NCI-H524 treated with DMSO at 0.1 percent for 48 hours (cell line): Measurements from ENCODE around the gene PSMD11.

Experiments used
- DNase-seq: peaks from one replicate; lab custom pipeline; 2025; lab: John Stamatoyannopoulos, UW

PSMD11 gene

DNA sequence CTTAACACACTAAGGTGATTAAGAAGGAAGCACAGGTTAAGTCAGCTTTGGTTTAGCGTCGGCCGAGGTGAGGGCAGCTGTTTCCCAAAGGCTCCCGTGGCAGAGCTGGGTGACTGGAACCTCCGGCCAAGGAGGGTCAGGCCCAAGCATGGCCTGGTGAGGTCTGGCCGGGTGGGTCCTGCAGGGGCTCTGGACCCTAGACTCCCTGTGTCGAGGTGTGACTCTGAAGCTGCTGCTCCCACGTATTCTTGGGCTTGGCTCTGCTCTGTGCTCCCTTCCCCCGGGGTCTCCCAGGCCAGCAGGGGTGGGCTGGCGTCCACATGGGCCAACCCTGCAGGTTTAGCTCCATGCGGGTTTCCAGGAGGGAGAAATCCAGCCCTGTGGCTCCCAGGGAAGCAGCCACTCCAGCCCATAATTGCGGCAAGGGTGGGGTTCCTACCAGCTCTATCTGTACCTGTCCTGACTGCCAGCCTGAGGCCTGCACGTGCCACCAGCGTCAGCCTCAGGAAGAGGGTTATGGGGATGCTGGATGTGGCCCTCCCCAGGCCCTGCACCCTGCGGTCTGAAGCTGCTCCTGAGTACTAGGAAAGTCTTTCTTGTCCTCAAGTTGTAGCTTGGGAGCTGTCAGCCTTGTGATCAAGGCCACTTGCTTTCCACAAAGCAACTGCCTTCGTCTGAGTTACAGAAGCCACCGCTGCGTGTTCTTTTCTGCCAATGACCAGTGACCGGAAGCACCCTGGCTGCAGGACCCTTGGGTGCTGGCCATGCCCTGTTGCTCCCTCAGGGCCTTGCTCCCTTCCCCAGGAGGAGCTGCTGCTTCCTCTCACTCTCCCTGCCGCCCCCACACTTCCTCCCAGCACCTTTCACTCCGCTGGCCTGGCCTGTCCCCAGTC, 47.3 kb downstream of the PSMD11 start:
- no peak for DNase-seq

DNA sequence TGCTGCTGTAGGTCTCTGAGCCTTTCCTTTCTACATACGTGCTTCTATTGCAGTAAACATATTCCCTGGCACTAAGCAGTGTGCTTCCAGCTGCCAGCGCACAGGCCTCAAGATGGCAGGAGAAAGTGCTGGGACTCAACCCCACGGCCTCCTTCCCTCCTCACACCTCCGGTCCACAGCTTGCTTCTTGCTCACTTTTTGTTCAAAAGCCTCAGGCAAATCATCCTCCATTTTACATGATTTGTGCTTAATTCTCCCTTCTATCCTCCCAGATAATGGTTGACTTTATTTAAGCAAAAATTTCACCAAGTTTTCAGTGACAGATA, 47.9 kb downstream of the PSMD11 start:
- no peak for DNase-seq

DNA sequence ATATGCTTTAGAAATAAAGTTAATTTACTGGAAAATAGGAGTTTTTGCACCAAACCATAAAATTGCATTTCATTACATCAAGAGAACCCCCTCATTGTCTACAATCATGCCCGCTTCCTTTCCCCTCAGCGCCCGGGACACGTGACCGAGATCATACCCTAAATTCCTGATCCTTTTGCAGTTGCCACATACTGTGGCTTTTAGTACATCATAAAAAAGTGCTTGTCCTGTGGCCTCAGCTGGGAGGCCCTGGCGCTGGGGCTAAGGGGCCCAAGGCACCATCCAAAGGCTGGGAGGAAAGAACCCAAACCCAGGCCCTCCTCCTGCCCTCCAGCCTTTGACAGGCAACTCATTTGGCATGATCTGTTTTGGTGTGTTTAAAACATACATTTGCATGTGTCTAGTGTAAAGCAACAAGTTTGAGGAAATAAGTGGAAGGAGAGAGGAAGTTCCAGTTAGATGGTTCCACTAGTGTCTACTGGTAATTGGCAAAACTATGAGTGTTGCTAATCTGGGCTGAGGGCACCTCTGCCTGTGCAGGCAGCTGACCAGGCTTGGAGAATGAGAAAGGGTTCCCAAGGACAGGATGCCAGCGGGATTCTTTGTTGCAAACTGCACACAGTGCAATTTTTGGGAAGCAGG, 48.5 kb downstream of the PSMD11 start:
- no peak for DNase-seq

DNA sequence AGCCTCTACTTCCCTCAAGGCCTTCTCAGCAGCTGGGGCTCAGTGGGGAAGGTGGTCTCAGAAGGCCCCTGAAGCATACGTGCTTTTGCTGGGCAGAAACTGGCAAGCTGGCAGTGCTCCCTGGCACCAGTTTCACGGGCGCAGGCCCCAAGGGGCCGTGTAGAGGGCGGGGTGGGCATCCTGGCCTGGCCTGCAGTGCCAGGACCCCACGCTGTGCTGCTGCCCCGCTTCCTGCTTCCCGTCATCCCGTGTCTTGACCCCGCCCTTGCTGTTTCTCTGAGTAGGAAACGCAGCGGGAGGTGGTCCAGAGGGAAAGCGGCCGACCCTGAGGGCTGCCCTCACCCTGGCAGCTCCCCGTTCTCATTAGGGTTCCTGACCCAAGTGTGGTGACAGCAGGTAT, 49.3 kb downstream of the PSMD11 start:
- no peak for DNase-seq

DNA sequence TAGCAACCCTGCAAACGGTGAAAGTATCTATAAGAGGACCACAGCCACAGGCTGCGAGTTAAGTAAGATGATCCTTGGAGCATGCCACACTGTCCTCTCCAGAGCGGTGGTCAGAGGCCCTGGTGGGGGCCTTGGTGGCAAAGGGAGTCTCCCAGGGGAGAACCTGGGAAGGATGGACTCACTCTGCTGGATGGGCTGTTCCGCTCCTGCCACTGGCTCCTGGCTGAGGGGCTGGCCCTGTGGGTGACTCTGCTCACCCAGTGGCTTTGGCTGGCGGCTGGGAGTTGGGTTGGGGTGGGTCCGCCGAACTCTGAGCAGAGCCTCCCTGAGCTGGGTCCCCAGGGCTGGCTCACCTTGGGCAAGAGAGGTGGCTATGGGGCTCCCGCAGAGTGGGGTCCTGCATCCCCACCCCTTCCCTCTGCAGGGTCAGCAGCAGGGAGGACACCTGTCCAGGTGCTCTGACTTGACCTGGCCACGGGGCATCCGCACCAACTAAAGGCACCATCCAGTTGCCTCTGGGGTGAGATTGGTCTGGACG, 49.7 kb downstream of the PSMD11 start:
- DNase-seq: no peak

DNA sequence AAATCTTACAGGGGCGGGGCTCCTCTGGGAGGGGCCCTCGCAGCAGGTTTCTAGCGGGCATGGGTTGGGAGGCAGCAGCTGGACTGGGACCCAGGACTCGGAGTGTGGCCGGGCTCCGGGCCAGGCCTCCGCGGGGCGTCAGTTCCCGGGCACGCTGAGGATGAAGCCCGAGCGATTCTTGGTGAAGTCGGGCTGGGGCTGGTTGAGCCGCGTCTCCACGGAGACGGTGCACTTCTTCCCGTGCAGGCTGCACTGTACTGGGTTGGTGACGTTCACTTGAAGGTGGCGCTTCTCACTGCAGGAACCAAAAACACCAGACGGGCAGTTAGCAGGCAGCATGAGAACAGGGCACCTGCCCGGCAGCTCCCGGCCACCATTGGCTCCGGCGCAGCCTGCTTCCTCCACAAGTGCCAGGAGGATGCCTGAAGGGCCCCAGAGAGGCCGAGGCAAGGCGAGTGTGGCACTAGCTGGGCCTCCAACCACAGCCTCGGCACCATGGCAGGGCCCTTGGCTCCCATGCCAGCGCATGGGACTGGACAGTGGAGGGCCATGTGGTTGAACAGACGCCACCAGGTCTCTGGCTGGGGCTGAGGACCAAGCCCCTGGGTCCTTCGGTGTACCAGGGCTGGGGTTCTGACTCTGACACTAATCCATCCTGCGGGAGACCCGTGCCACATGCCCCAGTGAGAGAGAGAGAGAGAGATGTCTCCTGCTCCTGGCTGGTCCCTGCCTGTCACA, 50.5 kb downstream of the PSMD11 start:
- peak; percentile 27 for DNase-seq

DNA sequence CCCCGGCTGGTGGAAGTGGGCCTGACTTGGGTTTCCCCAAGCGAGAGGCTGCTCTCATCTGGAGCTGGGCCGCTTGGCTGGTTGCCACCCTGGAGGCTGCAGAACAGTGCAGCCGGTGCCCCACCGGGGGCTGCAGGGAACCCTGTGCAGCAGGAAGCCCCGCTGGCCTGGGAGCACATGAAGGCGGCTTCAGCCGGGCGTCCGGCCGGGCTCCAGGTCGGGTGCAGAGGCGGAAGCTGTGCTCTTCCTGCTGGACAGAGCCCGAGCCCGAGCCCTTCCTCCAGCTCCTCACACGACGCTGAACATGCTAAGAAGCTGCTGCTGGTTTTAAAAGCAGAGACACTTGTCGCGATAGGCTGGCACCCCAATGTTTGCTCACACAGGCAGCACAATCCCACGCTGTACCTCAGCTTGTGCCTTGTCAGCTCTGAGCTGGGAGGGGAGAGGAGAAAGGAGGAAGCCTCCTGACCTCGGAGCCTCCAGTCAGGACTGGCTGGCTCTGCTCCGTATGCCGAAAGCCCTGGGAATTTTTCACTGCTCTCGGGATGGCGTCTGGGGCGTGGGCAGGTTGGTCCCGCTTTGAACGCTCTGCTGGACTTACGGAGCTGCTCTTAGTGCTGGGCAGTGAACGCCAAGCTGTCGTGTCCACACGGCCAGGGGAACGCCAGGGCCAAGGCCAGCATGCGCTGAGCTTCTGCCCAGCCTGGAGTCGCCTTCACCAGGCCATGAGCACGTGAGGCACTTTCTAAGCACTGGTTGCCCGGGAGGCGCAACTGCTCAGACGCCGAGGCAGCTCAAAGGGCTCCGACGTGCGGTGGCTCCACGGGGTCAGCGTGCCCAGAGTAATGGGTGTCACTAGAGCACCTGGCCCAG, 51.3 kb downstream of the PSMD11 start:
- no peak for DNase-seq

DNA sequence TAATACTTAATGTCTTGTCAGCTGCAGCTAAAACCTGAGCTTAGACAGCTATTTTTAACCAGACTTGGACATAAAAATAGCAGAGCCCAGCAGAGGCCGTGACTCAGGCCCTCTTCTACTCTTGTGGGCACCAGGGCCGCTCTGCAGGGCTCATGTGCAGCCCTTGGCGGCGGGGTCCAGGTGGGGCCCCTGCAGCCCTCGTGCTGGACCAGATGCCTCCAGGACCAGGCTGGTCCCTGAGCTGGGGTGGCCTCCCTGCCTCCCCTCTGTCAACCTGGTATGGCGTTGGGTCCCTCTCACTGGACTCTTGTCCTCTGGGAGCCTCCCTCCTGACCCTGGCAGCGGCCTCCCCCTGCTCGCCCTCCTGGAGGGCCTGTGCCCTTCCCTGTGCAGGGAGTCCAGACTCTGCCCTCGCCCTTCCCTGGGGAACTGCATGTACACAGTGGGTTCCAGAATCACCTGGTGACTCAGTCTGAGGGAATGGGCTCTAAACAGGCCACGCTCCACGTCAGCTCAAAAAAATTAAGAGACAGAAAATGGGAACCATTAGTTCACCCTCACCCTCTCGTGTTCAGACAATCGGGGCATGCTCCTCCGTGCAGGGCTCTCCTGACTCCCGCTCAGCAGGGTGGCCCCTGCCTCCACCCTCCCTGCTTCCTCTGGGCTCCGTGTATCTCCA, 52.2 kb downstream of the PSMD11 start:
- DNase-seq: no peak

DNA sequence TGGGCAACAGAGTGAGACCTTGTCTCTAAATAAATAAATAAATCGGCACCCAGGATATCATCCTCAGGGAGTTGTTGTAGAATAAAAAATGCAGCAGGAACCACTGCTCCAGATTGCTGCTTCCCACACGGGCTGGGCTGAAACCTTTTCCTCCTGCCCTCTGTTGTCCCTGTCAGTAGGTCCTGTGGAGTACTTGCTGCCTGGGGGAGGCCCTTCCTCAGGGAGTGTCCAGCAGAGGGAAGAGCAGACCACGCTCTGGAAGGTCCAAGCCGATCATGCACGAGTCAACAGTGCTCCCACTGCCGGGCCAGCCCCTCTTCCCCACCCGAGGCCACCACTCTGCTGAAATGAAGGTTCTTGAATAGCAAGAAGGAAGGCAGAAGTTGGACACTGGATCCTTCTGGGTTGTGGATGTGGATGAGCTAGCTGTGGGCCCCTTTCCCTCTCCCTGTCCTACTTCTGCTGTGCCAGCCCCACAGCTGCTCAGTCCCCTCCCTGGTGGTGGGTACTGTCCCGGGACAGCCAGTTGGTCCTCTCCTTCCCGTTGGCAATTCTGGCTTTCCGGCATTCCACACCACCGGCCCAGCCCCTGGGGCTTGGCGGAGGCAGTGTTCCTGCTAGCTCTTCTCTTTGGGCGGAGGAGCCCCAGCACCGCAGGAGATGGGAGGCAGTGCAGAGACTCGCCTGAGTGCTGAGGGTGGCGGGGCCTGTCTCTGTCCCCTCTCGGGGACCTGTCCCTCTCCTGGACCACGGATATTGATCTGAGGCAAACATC, 53.3 kb downstream of the PSMD11 start:
- DNase-seq: no peak

DNA sequence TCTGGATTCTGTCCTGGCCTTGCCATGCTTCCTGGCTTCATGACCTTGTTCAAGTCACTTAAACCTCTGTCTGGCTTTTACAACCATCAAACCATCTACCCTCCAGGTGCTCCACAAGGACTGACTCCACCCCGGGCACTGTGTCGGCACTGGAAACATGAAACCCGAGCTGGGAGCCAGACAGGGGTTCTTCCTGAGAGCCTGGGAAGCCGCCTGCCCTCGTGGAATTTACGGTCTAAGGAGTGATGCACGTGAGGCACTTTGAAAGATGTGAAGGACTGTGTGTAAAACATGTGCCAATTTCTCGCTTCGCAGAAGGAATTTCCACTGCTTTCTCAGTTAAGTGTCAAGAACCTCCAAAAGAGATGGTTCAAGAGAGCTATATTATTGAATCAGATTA, 54.1 kb downstream of the PSMD11 start:
- peak; percentile 26 for DNase-seq

DNA sequence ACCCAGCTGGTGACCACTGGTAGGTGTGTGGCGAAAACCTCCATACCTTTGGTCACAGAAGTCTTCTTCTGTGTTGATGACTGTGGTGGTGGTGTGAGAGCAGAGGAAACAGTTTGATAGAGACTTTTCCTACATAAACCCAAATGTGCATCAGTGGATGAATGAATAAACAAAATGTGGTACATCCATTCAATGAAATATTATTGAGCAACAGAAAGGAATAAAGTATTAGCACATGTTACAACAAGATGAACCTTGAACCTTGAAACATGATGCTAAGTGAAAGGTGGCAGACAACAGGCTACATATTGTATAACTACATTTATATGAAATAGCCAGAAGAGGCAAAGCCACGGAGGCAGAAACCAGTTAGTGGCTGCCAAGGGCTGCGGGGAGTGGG, 57.7 kb downstream of the PSMD11 start:
- no peak for DNase-seq

DNA sequence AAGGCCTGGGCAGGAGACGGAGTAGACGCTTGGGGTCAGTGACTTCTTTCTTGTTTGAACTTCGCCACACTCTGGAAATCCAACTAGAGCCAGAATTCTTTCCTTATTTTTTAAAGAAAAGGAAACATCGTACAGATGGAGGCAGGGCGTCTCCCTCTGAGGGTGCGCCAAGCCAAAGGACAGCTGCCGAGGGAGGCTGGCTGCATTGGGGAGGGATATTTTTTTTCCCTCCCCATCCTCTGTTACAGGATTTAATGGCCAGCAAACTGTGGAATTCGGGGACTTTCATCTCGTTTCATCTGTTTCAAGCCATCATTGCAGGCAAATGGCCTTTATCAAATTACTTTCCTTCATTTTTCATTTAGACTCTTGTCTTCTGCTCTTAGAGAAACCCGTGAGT, 58.4 kb downstream of the PSMD11 start:
- DNase-seq: no peak

DNA sequence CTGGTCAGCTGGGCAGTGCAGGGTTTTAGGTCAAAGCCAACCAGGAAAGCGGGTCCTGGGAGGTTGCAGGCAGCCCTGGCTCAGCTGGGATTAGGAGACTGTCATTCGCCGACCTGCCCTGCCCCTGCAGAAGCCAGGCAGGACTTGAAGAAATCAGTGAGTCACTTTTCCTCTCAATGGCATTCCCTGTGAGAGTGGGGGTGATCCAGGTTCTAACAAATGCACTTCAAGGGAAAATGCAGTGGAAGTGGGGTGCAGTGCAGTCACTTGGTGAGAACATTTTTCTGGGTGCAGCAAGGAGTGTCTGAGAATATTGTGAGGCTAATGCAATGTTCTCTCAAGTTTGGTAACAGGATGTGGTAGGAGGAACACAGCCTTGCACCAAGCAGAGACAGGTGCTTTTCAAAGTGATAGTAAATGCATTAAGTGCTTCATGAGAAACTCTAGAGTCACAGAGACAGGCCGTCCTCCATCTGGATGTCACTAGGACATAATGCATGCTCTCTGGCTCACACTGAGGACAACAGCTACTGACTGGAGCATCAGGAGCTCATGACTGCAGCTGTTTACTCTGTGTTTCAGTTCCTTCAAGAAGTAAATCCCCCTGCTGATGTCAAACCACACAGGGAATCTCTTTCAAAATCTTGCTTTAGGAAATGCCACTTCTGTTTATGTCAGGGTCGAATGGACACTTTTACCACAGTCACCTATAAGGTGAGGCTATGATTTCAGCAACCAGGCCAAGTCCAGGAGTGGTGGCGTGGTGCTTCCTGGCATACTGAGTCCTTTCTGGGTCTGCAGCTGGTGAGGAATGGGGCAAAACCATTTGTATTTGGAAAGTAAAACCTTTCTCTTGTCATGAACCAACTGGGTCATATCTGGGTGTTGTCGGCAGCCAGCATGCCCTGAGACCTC, 59.2 kb downstream of the PSMD11 start:
- peak; percentile 61 for DNase-seq

DNA sequence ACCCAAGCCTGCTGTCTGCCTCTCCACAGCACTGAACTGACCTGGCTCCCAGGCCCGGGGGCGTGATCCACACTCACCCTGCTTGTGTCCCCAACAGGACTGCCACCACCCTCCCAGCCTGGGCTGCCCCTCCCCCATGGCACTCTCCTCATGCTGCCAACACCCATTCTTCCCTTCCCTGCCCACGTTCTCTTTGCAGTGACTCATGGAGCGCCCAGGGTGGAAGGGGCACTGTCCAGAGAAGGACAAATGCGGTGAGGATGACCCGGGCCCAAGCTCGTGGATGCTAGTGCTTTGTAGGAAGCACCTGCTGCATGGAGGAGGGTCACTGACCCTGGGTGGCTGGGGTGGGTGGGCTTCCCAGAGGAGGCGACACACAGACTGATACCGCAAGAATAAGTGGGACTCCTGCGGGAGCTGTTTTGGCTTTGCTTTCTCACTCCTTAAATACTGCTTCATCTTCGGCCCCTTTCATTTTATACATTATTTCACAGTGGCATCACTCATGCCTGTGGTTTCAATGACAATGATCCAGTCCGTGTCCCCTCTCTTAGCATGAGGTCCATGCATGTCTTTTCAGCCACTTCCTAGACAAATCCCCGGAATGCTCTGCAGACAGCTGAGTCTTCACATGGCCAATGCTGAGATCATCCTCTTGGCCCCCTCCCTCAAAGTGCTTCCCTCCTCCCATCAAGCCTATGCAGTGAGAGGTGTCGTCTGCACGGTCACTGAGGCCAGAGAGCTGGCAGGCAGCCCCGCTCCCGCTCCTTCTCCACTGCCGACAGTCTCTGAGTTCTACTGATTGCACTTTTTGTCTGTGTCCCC, 60.1 kb downstream of the PSMD11 start:
- DNase-seq: no peak

DNA sequence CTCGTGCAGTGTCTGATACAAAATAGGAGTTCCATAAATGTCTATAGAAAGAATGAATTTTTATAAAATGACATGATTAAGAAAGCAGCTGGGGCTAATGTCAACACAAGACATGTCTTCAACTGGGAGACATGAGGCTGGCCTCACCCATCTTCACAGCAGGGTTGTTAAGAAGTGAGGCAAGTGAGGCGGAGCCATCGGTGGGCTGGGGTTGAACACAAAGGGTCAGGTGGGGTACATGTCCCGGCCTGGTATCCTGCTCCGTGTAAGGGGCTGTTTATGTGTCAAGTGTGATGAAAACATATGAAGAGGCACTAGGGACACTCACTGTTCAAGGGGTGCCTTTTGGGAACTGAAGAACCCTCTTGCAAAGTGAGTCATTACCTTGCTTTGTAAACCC, 64.6 kb downstream of the PSMD11 start:
- DNase-seq: no peak

DNA sequence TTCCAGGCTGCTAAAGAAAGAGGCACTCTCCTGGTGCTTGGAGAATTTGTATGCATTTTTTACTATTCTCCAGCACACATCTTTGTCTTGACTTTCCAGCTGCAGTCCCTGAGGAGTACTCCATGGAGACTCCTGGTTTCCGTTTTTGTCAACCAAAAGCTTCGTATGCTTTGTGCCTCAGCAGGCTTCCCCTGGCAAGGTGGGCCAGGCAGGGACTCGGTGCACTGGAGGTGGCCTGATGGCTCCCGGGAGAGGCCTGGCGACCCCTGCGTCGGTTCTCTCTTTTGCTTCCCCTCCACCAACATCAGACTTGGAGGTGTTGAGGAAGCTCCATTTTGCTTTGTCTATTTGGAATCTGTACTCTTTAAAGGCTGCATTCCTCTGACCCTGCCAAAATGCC, 66.2 kb downstream of the PSMD11 start:
- no peak for DNase-seq

DNA sequence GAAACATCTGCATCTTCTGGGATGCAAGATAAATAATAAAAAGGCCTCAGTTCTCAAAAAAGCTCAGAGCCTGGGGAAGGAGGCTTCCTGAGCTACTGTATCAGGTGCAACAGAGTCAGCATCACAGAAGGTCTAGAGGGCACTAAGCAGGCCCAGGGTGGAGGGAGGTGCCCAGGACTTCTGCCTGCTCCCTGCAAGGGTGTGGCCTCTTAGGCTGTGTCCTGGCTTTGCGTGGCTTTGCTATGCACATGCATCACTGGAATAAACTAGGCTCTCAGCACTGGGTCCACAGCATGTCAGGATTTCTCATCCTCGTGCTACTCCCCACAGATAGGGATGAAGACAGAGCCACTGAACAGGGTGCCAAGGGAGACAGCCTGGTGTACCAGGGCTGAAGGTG, 68.0 kb downstream of the PSMD11 start:
- no peak for DNase-seq

DNA sequence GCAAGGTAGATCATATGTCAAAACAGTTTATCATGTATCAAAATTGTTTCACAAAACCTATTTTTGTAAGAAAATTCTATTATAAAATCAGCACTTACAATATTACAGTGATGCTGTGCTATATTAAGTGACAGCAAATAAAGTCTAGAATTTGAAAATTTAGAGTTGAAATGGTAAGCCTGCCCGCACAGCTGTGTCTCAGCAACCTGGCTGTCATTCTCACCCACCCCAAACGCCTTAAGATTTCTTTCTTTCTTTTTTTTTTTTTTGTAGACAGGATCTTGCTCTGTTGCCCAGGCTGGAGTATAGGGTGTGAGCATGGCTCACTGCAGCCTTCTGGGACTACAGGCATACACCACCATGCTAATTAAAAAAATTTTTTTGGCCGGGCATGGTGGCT, 69.3 kb downstream of the PSMD11 start:
- DNase-seq: no peak

DNA sequence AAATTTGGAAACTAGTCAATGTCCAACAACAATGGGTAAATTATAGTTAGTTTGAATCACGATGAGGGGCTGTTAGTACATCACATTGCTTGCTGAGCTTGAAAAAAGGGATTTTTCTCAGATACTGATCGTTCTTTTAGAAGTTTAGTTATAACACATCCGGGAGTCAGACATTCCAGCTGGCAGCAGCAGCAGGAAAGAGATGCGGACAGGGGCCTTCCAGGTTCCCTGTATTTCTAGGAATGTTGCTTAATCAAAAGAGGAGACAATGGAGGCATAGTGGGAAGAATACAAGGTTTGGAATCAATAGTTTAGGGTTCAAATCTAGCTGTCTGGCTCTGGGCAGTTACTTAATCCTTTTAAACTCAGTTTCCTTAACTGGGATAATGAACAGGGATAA, 70.3 kb downstream of the PSMD11 start:
- DNase-seq: no peak
